Endothelial cell of umbilical vein (primary cell): Measurements from ENCODE around the gene LIG3. TPM values are rescaled to one million over a fixed set of nuclear protein-coding genes. Genes with fewer than 3 reads are reported as not detected.

Experiments
- BruUV-seq: library from RNA; stranded (reverse); fragments of 400-500 nt; replicated peaks from 2 replicates; lab custom pipeline; 2021; lab: Mats Ljungman, UMichigan
- CTCF ChIA-PET: fragments of 300-600, 350-600 bp; sonication (Branson Sonifier 250); formaldehyde crosslinking; loops from one replicate; lab custom pipeline; 2021; ENCODE audit warnings: antibody characterized with exemption, inconsistent platforms; lab: Charles Lee
- POLR2A ChIA-PET: fragments of 300-600, 350-600 bp; sonication (Branson Sonifier 250); formaldehyde crosslinking; loops from one replicate; lab custom pipeline; 2021; ENCODE audit warnings: antibody characterized with exemption, inconsistent platforms; lab: Charles Lee
- DNase-seq: peaks from one replicate; pipeline ENCODE4 v3.0.0-alpha.2; 2011; ENCODE audit warnings: low read depth, low spot score
- FAIRE-seq: peaks from 2 replicates; lab custom pipeline; 2011; peaks lifted over from hg19 to GRCh38; lab: Jason Lieb, UNC
- H2AFZ ChIP-seq: 2 replicates; pipeline ENCODE4 v1.6.0; 2012; ENCODE audit warnings: low read depth, low read length, control low read depth, inconsistent platforms
- H3K27ac ChIP-seq: 2 replicates; pipeline ENCODE4 v1.5.1; 2011; ENCODE audit warnings: low read depth, mild to moderate bottlenecking, control low read depth, low read length, moderate library complexity; ENCODE audit not compliant: insufficient read depth
- H3K27me3 ChIP-seq, 2 experiments: 2 replicates each; pipeline versions ENCODE4 v1.6.0 to v1.6.1; 2011; ENCODE audit warnings: low read length in 2 of 2, mixed read lengths in 1 of 2; ENCODE audit not compliant: control insufficient read depth in 2 of 2, insufficient read depth in 2 of 2
- H3K36me3 ChIP-seq, 2 experiments: 2 replicates in 1 of 2; 3 replicates in 1 of 2; pipeline ENCODE4 v1.5.1; 2011; ENCODE audit warnings: low read length in 2 of 2, mild to moderate bottlenecking in 1 of 2, moderate library complexity in 1 of 2; ENCODE audit not compliant: control insufficient read depth in 2 of 2, insufficient read depth in 2 of 2; ENCODE audit errors: extremely low read depth in 1 of 2
- H3K4me1 ChIP-seq: 3 replicates; pipeline ENCODE4 v1.5.1; 2011; ENCODE audit warnings: mild to moderate bottlenecking, low read length; ENCODE audit not compliant: control insufficient read depth, insufficient read depth; ENCODE audit errors: extremely low read depth
- H3K4me2 ChIP-seq: 2 replicates; pipeline ENCODE4 v1.6.1; 2011; ENCODE audit warnings: low read length, control low read depth, mixed read lengths; ENCODE audit not compliant: insufficient read depth
- H3K4me3 ChIP-seq, 3 experiments: fragments of 200-600 bp in 1 of 3; sonication (generic), shearing (Covaris generic) in 1 of 3; replicated peaks in 1 of 3; 2 replicates each; pipeline ENCODE4 v1.5.1; 2011 to 2016; ENCODE audit warnings: control low read depth in 3 of 3, low read length in 3 of 3, mild to moderate bottlenecking in 2 of 3, inconsistent platforms in 1 of 3, low read depth in 1 of 3, moderate library complexity in 1 of 3; ENCODE audit not compliant: insufficient read depth in 1 of 3
- H3K79me2 ChIP-seq: 2 replicates; pipeline ENCODE4 v1.6.0; 2012; ENCODE audit warnings: low read length, inconsistent platforms; ENCODE audit not compliant: control insufficient read depth, insufficient read depth
- H3K9ac ChIP-seq: replicated peaks from 2 replicates; pipeline ENCODE3; 2011; ENCODE audit warnings: low read length, control low read depth; ENCODE audit not compliant: insufficient read depth; ENCODE audit errors: extremely low read depth
- H3K9me1 ChIP-seq: replicated peaks from 3 replicates; pipeline ENCODE4 v1.6.0; 2011; ENCODE audit warnings: mild to moderate bottlenecking, low read length; ENCODE audit not compliant: control insufficient read depth, insufficient read depth; ENCODE audit errors: extremely low read depth
- H3K9me3 ChIP-seq: replicated peaks from 2 replicates; pipeline ENCODE4 v1.5.1; 2012; ENCODE audit warnings: low read length, inconsistent platforms; ENCODE audit not compliant: control insufficient read depth, insufficient read depth
- H4K20me1 ChIP-seq: replicated peaks from 2 replicates; pipeline ENCODE3; 2011; ENCODE audit warnings: mild to moderate bottlenecking, low read length; ENCODE audit not compliant: control insufficient read depth, insufficient read depth; ENCODE audit errors: extremely low read depth
- CTCF ChIP-seq, 2 donors: IDR thresholded peaks; 1 replicate in 1 of 2; 2 replicates in 1 of 2; pipeline ENCODE4 v1.5.1; 2011; ENCODE audit warnings: low read length in 2 of 2, mild to moderate bottlenecking in 2 of 2, moderate library complexity in 2 of 2, control low read depth in 1 of 2, inconsistent platforms in 1 of 2, low read depth in 1 of 2; ENCODE audit not compliant: insufficient read depth in 1 of 2; ENCODE audit errors: extremely low read depth in 1 of 2
- EZH2 ChIP-seq: IDR thresholded peaks from 2 replicates; pipeline ENCODE4 v1.6.1; 2012; ENCODE audit warnings: borderline replicate concordance, low read depth, mild to moderate bottlenecking, moderate library complexity, low read length, inconsistent platforms; ENCODE audit not compliant: severe bottlenecking
- FOS ChIP-seq: IDR thresholded peaks from 2 replicates; pipeline ENCODE4 v1.6.1; 2011; ENCODE audit warnings: mild to moderate bottlenecking, low read length, moderate library complexity, borderline replicate concordance; ENCODE audit not compliant: insufficient read depth
- GATA2 ChIP-seq: IDR thresholded peaks from 2 replicates; pipeline ENCODE4 v1.7.0; 2011; ENCODE audit warnings: low read depth, mild to moderate bottlenecking, moderate library complexity, mixed read lengths, low read length; ENCODE audit not compliant: insufficient read length, insufficient read depth
- JUN ChIP-seq: IDR thresholded peaks from 2 replicates; pipeline ENCODE4 v1.6.1; 2011; ENCODE audit warnings: borderline replicate concordance, low read depth; ENCODE audit not compliant: insufficient read length, insufficient read depth
- MAX ChIP-seq: IDR thresholded peaks from 2 replicates; pipeline ENCODE4 v1.6.1; 2011; ENCODE audit not compliant: insufficient read depth, insufficient read length
- MYC ChIP-seq: IDR thresholded peaks from one replicate; pipeline ENCODE4 v1.6.1; 2011; ENCODE audit warnings: mild to moderate bottlenecking, low read depth, low read length
- POLR2A ChIP-seq: IDR thresholded peaks from 2 replicates; pipeline ENCODE4 v1.6.1; 2012; ENCODE audit warnings: low read depth, mild to moderate bottlenecking, control low read depth, low read length
- POLR2AphosphoS5 ChIP-seq: IDR thresholded peaks from 2 replicates; pipeline ENCODE4 v1.6.1; 2012; ENCODE audit warnings: low read depth, mild to moderate bottlenecking, control low read depth, low read length, moderate library complexity; ENCODE audit not compliant: insufficient read depth
- dilution Hi-C: fragments of 300-500 bp; cut with MboI; formaldehyde crosslinking; loops from one replicate; pipeline ENCODE4 v1.15.0; 2019; ENCODE audit warnings: low sequenced_read_pairs; ENCODE audit not compliant: extremely low pct_ligation_motif_present
- intact Hi-C: fragments of 100-400 bp; cut with micrococcal nuclease; formaldehyde crosslinking; loops from one replicate; pipeline ENCODE4 v1.10.0; 2022
- polyA plus RNA-seq, 4 experiments: library from polyadenylated mRNA; depleted of rRNA in 3 of 4; stranded (reverse) in 3 of 4; unstranded in 1 of 4; fragments of >200 nt; gene quantifications; 2 replicates each; pipeline versions ENCODE4 v1.2.1 to v1.2.3, GENCODE V29; 2011 to 2012; ENCODE audit warnings: missing spikeins in 1 of 4
- total RNA-seq: library from RNA; stranded (reverse); gene quantifications from 2 replicates; pipeline ENCODE4 v1.2.3, GENCODE V29; 2021

The LIG3 gene
- total and polyA plus RNA-seq, 2 donors (not counting 3 experiments of a cell fraction or from before 2014, with no cell fraction given): 25.8 to 35.3 TPM

- no peak for FAIRE-seq
- H3K27me3 ChIP-seq: no peaks in the 10 kb centered on the region
- H3K4me3 ChIP-seq: no peak overlapping the region
- H3K4me2 ChIP-seq: no peak overlapping the region
- H4K20me1 ChIP-seq: no peaks in the 10 kb centered on the region
- DNase-seq: no peak
- H3K9ac ChIP-seq: no peak overlapping the region
- H3K9me1 ChIP-seq: no peaks in the 10 kb centered on the region
- H3K36me3 ChIP-seq: peaks cover 9 to 16% of the 10 kb centered on the region in 2 experiments
- no peak overlapping the region for H2AFZ ChIP-seq
- POLR2A ChIA-PET: interaction anchor here (0.7 kb wide), 1 partner anchor 10 kb away, joined by 3 read pairs; no protein-coding TSS in a partner anchor
- H3K9me3 ChIP-seq: no peaks in the 10 kb centered on the region
- TF ChIP-seq CTCF (IDR thresholded peaks at IDR 0.05; ENCODE audit: extremely low read depth in 1 of 2, insufficient read depth in 1 of 2, low read depth in 1 of 2, low read length in 2 of 2): no peak
- TF ChIP-seq FOS: no peak
- no peak for TF ChIP-seq POLR2A
- no peak for TF ChIP-seq EZH2
- no peak for TF ChIP-seq MYC
- no peak for TF ChIP-seq GATA2
- TF ChIP-seq POLR2AphosphoS5: no peak
- no peak for TF ChIP-seq JUN
- TF ChIP-seq MAX: no peak
- H3K4me1 ChIP-seq: no peaks in the 10 kb centered on the region
- intact Hi-C loops: no loop called here
- dilution Hi-C loops: loop anchor here (25.0 kb wide), 1 partner anchor 121 kb away; the partner anchor contains the start of genes FNDC8 and RAD51D
- no TSS peak for BruUV-seq
- no peaks in the 10 kb centered on the region for H3K79me2 ChIP-seq
- CTCF ChIA-PET: interaction anchor here (1.7 to 1.9 kb wide), 2 partner anchors 10 to 11 kb away, joined by 4 to 10 read pairs; partner anchors contain the start of gene LIG3
- no peak overlapping the region for H3K27ac ChIP-seq
These were observed 11.3 kb downstream of the LIG3 start for GRCh38 chr17:34991606-34992005.
